HepG2 (cell line): ENCODE results near the gene CIBAR2. TPM values are rescaled to one million over a fixed set of nuclear protein-coding genes. Genes with fewer than 3 reads are reported as not detected.
A peak's percentile ranks its signal among the peaks of the same experiment; 100 is the strongest.

Experiments used
- BHLHE40 ChIP-seq: IDR thresholded peaks from 2 replicates; pipeline ENCODE4 v1.6.1; 2011; ENCODE audit warnings: low read length, improper control_type of control experiment
- ELF4 ChIP-seq: sonication (generic); formaldehyde crosslinking; IDR thresholded peaks from 2 replicates; pipeline ENCODE4 v1.5.0; 2020; ENCODE audit warnings: missing genetic modification reagents, mild to moderate bottlenecking, moderate library complexity, borderline replicate concordance
- KMT2B ChIP-seq: IDR thresholded peaks from 2 replicates; pipeline ENCODE4 v1.6.1; 2016; ENCODE audit warnings: missing genetic modification reagents, missing compliant biosample characterization
- ZNF430 ChIP-seq: sonication (generic); formaldehyde crosslinking; IDR thresholded peaks from 2 replicates; pipeline ENCODE4 v1.9.0; 2021; ENCODE audit warnings: mild to moderate bottlenecking, missing genetic modification reagents
- ZNF615 ChIP-seq: sonication (generic); formaldehyde crosslinking; IDR thresholded peaks from 2 replicates; pipeline ENCODE4 v1.5.0; 2020; ENCODE audit warnings: mild to moderate bottlenecking, missing genetic modification reagents, borderline replicate concordance
- ZNF773 ChIP-seq: sonication (generic); formaldehyde crosslinking; IDR thresholded peaks from 2 replicates; pipeline ENCODE4 v1.4.0; 2020; ENCODE audit warnings: missing genetic modification reagents, borderline replicate concordance
- polyA plus RNA-seq, 8 experiments: library from polyadenylated mRNA; depleted of rRNA in 3 of 8; stranded (reverse) in 7 of 8; unstranded in 1 of 8; fragments of >200 nt; fragmentation: Illumina TruSeq in 4 of 8; extraction: Trizol in 4 of 8; gene quantifications; 2 replicates each; pipeline versions ENCODE4 v1.2.1 to v1.2.3, GENCODE V29; 2011 to 2016; ENCODE audit warnings: low read depth in 4 of 8, missing spikeins in 1 of 8, mixed read lengths in 1 of 8; ENCODE audit not compliant: insufficient read depth in 1 of 8
- total RNA-seq, 5 experiments: library from RNA; depleted of rRNA; stranded (reverse); fragments of >200 nt; fragmentation: Illumina TruSeq; extraction: Trizol; gene quantifications; 2 replicates each; pipeline ENCODE4 v1.2.3, GENCODE V29; 2016; ENCODE audit warnings: low read depth in 1 of 5
- TF ChIP-seq, protein P1 (sequence below): sonication (generic); formaldehyde crosslinking; conservative IDR thresholded peaks from 2 replicates; pipeline ENCODE4 v1.4.0; 2020; ENCODE audit warnings: mild to moderate bottlenecking, missing genetic modification reagents, moderate library complexity
- TF ChIP-seq, protein P2 (sequence below): sonication (generic); formaldehyde crosslinking; IDR thresholded peaks from 2 replicates; pipeline ENCODE4 v1.5.0; 2020; ENCODE audit warnings: mild to moderate bottlenecking, missing genetic modification reagents
- TF ChIP-seq, protein P3 (sequence below): sonication (generic); formaldehyde crosslinking; IDR thresholded peaks from 2 replicates; pipeline ENCODE4 v1.9.0; 2022; ENCODE audit warnings: missing genetic modification reagents, mild to moderate bottlenecking, borderline replicate concordance
- TF ChIP-seq, protein P4 (sequence below): sonication (generic); formaldehyde crosslinking; IDR thresholded peaks from 2 replicates; pipeline ENCODE4 v1.4.0; 2020; ENCODE audit warnings: missing genetic modification reagents, mild to moderate bottlenecking, borderline replicate concordance
- TF ChIP-seq, protein P5 (sequence below): sonication (generic); formaldehyde crosslinking; IDR thresholded peaks from 2 replicates; pipeline ENCODE4 v1.9.0; 2021; ENCODE audit warnings: mild to moderate bottlenecking, missing genetic modification reagents

The CIBAR2 gene
- total and polyA plus RNA-seq, 2 of the 13 experiments (the other 11 are each of a cell fraction or from before 2014, with no cell fraction given) = not detected

DNA sequence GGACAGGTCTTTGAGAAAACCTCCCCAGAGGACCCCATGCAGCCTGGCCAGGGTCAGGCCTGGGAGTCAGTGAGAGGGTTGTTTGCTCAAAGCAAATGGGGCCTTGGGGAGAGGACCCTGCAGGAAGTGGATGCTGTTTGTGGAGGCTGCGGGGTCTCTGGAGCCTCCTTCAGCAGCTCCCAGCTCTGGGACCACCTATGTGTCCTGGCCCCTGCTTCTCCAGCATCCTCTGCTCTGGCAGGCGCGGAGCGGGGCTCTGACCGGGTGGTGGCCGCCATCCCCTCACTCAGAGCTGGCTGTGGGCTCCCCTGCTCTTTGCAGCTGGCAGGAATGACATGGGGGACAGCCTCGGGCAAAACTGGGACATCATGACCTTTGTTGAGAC, 29.8 kb upstream of the CIBAR2 start (continued):
- TF ChIP-seq, protein P1, sequence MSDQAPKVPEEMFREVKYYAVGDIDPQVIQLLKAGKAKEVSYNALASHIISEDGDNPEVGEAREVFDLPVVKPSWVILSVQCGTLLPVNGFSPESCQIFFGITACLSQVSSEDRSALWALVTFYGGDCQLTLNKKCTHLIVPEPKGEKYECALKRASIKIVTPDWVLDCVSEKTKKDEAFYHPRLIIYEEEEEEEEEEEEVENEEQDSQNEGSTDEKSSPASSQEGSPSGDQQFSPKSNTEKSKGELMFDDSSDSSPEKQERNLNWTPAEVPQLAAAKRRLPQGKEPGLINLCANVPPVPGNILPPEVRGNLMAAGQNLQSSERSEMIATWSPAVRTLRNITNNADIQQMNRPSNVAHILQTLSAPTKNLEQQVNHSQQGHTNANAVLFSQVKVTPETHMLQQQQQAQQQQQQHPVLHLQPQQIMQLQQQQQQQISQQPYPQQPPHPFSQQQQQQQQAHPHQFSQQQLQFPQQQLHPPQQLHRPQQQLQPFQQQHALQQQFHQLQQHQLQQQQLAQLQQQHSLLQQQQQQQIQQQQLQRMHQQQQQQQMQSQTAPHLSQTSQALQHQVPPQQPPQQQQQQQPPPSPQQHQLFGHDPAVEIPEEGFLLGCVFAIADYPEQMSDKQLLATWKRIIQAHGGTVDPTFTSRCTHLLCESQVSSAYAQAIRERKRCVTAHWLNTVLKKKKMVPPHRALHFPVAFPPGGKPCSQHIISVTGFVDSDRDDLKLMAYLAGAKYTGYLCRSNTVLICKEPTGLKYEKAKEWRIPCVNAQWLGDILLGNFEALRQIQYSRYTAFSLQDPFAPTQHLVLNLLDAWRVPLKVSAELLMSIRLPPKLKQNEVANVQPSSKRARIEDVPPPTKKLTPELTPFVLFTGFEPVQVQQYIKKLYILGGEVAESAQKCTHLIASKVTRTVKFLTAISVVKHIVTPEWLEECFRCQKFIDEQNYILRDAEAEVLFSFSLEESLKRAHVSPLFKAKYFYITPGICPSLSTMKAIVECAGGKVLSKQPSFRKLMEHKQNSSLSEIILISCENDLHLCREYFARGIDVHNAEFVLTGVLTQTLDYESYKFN (CRISPR knock-in tag) = peak; percentile 23; the same call in 1 of the 2 replicates
- no peak for TF ChIP-seq KMT2B (CRISPR knock-in tag)
- TF ChIP-seq, protein P2, sequence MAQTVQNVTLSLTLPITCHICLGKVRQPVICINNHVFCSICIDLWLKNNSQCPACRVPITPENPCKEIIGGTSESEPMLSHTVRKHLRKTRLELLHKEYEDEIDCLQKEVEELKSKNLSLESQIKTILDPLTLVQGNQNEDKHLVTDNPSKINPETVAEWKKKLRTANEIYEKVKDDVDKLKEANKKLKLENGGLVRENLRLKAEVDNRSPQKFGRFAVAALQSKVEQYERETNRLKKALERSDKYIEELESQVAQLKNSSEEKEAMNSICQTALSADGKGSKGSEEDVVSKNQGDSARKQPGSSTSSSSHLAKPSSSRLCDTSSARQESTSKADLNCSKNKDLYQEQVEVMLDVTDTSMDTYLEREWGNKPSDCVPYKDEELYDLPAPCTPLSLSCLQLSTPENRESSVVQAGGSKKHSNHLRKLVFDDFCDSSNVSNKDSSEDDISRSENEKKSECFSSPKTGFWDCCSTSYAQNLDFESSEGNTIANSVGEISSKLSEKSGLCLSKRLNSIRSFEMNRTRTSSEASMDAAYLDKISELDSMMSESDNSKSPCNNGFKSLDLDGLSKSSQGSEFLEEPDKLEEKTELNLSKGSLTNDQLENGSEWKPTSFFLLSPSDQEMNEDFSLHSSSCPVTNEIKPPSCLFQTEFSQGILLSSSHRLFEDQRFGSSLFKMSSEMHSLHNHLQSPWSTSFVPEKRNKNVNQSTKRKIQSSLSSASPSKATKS = no peak
- no peak for TF ChIP-seq BHLHE40
- TF ChIP-seq, protein P3, sequence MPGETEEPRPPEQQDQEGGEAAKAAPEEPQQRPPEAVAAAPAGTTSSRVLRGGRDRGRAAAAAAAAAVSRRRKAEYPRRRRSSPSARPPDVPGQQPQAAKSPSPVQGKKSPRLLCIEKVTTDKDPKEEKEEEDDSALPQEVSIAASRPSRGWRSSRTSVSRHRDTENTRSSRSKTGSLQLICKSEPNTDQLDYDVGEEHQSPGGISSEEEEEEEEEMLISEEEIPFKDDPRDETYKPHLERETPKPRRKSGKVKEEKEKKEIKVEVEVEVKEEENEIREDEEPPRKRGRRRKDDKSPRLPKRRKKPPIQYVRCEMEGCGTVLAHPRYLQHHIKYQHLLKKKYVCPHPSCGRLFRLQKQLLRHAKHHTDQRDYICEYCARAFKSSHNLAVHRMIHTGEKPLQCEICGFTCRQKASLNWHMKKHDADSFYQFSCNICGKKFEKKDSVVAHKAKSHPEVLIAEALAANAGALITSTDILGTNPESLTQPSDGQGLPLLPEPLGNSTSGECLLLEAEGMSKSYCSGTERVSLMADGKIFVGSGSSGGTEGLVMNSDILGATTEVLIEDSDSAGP (CRISPR knock-in tag) = no peak
- TF ChIP-seq ZNF430 = peak; percentile 41; the same call in 1 of the 2 replicates
- TF ChIP-seq, protein P4, sequence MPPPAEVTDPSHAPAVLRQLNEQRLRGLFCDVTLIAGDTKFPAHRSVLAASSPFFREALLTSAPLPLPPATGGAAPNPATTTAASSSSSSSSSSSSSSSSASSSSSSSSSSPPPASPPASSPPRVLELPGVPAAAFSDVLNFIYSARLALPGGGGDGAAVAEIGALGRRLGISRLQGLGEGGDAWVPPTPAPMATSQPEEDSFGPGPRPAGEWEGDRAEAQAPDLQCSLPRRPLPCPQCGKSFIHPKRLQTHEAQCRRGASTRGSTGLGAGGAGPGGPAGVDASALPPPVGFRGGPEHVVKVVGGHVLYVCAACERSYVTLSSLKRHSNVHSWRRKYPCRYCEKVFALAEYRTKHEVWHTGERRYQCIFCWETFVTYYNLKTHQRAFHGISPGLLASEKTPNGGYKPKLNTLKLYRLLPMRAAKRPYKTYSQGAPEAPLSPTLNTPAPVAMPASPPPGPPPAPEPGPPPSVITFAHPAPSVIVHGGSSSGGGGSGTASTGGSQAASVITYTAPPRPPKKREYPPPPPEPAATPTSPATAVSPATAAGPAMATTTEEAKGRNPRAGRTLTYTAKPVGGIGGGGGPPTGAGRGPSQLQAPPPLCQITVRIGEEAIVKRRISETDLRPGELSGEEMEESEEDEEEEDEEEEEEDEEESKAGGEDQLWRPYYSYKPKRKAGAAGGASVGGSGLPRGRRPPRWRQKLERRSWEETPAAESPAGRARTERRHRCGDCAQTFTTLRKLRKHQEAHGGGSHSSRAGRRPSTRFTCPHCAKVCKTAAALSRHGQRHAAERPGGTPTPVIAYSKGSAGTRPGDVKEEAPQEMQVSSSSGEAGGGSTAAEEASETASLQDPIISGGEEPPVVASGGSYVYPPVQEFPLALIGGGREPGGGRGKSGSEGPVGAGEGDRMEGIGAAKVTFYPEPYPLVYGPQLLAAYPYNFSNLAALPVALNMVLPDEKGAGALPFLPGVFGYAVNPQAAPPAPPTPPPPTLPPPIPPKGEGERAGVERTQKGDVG (CRISPR knock-in tag) = peak; percentile 83; the same call in 1 of the 2 replicates
- TF ChIP-seq, protein P5, sequence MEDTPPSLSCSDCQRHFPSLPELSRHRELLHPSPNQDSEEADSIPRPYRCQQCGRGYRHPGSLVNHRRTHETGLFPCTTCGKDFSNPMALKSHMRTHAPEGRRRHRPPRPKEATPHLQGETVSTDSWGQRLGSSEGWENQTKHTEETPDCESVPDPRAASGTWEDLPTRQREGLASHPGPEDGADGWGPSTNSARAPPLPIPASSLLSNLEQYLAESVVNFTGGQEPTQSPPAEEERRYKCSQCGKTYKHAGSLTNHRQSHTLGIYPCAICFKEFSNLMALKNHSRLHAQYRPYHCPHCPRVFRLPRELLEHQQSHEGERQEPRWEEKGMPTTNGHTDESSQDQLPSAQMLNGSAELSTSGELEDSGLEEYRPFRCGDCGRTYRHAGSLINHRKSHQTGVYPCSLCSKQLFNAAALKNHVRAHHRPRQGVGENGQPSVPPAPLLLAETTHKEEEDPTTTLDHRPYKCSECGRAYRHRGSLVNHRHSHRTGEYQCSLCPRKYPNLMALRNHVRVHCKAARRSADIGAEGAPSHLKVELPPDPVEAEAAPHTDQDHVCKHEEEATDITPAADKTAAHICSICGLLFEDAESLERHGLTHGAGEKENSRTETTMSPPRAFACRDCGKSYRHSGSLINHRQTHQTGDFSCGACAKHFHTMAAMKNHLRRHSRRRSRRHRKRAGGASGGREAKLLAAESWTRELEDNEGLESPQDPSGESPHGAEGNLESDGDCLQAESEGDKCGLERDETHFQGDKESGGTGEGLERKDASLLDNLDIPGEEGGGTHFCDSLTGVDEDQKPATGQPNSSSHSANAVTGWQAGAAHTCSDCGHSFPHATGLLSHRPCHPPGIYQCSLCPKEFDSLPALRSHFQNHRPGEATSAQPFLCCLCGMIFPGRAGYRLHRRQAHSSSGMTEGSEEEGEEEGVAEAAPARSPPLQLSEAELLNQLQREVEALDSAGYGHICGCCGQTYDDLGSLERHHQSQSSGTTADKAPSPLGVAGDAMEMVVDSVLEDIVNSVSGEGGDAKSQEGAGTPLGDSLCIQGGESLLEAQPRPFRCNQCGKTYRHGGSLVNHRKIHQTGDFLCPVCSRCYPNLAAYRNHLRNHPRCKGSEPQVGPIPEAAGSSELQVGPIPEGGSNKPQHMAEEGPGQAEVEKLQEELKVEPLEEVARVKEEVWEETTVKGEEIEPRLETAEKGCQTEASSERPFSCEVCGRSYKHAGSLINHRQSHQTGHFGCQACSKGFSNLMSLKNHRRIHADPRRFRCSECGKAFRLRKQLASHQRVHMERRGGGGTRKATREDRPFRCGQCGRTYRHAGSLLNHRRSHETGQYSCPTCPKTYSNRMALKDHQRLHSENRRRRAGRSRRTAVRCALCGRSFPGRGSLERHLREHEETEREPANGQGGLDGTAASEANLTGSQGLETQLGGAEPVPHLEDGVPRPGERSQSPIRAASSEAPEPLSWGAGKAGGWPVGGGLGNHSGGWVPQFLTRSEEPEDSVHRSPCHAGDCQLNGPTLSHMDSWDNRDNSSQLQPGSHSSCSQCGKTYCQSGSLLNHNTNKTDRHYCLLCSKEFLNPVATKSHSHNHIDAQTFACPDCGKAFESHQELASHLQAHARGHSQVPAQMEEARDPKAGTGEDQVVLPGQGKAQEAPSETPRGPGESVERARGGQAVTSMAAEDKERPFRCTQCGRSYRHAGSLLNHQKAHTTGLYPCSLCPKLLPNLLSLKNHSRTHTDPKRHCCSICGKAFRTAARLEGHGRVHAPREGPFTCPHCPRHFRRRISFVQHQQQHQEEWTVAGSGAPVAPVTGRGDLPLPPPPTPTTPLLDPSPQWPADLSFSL = no peak
- no peak for TF ChIP-seq ELF4 (CRISPR knock-in tag)
- TF ChIP-seq ZNF615 = no peak
- 0 out of 2 replicates have a peak, but pooled peaks have one; percentile 8 for TF ChIP-seq ZNF773 (CRISPR knock-in tag)
